Measurements from ENCODE around the gene VAPA. TPM values are rescaled to one million over a fixed set of nuclear protein-coding genes. Genes with fewer than 3 reads are reported as not detected.
A peak's percentile ranks its signal among the peaks of the same experiment; 100 is the strongest.

The VAPA gene
- total and polyA plus RNA-seq, 12 donors, result 33.2 to 269 (median 219) TPM

DNA sequence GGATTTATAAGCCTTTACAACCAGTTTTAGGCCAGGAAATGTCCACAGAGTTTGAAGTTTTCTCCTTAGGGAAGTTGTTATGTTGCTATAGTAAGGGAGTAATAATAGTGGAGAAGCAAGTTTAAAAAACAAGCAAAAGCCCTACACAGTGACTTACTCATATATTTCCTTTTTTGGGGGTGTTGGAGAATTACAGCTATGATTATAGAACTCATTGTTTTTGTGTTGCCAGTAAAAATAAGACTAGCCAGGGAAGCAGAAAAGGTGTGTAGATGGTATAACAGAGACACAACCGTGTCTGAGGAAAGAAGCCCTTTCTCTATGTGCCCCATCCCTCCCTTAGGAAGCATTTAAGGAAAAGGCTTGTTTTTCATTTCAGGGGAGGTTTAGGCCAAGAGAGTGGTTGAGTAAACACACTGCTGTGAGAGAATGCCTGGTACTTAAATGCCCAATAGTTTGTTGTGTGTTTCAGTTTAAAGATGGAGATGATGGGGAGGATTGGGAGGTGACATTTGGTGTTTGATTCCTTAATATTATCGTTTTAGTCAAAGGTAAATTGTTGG is 2.3 kb downstream of the VAPA start:
- ATAC-seq (no peak), DNase-seq (no peak)
- peaks cover 2 to 72% (median 59%) of the 10 kb centered on the region in 9 donors for H3K4me1 ChIP-seq
- H3K9me3 ChIP-seq, result no peaks in the 10 kb centered on the region
- WGBS, 2 donors, result 13 to 18% methylated on average over 2 of the region's 2 CpGs
- H3K27ac ChIP-seq, result peak overlapping the region in 7 of 10 donors; percentile 14 to 100 (median 99)
- TF ChIP-seq, protein P1, sequence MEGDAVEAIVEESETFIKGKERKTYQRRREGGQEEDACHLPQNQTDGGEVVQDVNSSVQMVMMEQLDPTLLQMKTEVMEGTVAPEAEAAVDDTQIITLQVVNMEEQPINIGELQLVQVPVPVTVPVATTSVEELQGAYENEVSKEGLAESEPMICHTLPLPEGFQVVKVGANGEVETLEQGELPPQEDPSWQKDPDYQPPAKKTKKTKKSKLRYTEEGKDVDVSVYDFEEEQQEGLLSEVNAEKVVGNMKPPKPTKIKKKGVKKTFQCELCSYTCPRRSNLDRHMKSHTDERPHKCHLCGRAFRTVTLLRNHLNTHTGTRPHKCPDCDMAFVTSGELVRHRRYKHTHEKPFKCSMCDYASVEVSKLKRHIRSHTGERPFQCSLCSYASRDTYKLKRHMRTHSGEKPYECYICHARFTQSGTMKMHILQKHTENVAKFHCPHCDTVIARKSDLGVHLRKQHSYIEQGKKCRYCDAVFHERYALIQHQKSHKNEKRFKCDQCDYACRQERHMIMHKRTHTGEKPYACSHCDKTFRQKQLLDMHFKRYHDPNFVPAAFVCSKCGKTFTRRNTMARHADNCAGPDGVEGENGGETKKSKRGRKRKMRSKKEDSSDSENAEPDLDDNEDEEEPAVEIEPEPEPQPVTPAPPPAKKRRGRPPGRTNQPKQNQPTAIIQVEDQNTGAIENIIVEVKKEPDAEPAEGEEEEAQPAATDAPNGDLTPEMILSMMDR (IDR thresholded peaks at IDR 0.05), result no peak
- H3K4me3 ChIP-seq, result peak overlapping the region in 8 of 10 donors; percentile 85 to 99 (median 96)
- intact Hi-C loops (cut with DNase I), result loop anchor here in 5 of 10 donors (5.0 to 10.0 kb wide), 6 partner anchors 36 to 301 kb away; partner anchors contain the start of genes PPP4R1 (in 2 of the 5) and RAB31 (in 1 of the 5)
- H3K27me3 ChIP-seq, result no peaks in the 10 kb centered on the region
- H3K36me3 ChIP-seq, result no peaks in the 10 kb centered on the region

DNA sequence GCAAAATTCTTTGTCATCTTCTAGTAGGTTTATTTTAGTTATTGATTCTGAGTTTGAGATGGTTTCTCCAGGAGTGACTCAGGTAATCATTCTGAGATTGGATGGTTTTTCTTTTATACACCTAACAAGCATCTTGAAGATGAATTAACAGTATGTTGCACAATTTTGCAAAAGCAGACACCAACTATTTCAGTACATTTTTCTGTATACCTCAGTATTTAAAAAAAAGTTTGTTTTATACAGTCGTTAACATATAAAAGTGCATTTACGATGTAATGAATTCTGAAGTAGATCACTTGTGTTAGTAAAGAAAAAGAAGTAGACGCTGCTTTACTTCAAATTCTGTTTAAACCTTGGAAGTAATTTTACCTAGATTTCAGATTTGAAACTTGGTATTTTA is 3.0 kb downstream of the VAPA start:
- Histone ChIP-seq H3K27me3 (no peaks in the 10 kb centered on the region), H3K36me3 (no peaks in the 10 kb centered on the region), H3K4me3 (peak overlapping the region in 4 of 10 donors; percentile 88 to 99 (median 96)), H3K9me3 (no peaks in the 10 kb centered on the region), H3K4me1 (peaks cover 2 to 75% (median 66%) of the 10 kb centered on the region in 9 donors), H3K27ac (peak overlapping the region in 2 of 10 donors; percentile 99 to 100)
- intact Hi-C loops (cut with DNase I), result loop anchor here in 5 of 10 donors (5.0 to 10.0 kb wide), 6 partner anchors 35 to 302 kb away; partner anchors contain the start of genes PPP4R1 (in 2 of the 5) and RAB31 (in 1 of the 5)
- no peak for DNase-seq
- WGBS, 2 donors, result 69 to 79% methylated on average over 3 of the region's 3 CpGs
- TF ChIP-seq, protein P1 (IDR thresholded peaks at IDR 0.05), result no peak
- ATAC-seq, result no peak

GRCh38 chr18:9918016-9918680 is 4.3 kb downstream of the VAPA start:
- ATAC-seq, result no peak
- 9 to 12% methylated on average over 2 of the region's 2 CpGs for WGBS, 2 donors
- peak overlapping the region in 5 of 10 donors; percentile 18 to 59 (median 32) for H3K27ac ChIP-seq

More at GRCh38 chr18:9918016-9918680, 4.3 kb downstream of the VAPA start:
- DNase-seq, result no peak
- TF ChIP-seq, protein P1 (IDR thresholded peaks at IDR 0.05), result no peak
- Histone ChIP-seq H3K9me3 (no peaks in the 10 kb centered on the region), H3K27me3 (no peaks in the 10 kb centered on the region), H3K4me3 (peak overlapping the region in 1 of 10 donors; percentile 1), H3K36me3 (no peaks in the 10 kb centered on the region), H3K4me1 (peaks cover 2 to 83% (median 78%) of the 10 kb centered on the region in 9 donors)
- intact Hi-C loops (cut with DNase I), result loop anchor here in 5 of 10 donors (5.0 to 10.0 kb wide), 6 partner anchors 34 to 303 kb away; partner anchors contain the start of genes PPP4R1 (in 2 of the 5) and RAB31 (in 1 of the 5)
